HEK293 (cell line): ENCODE results near the gene HMX1.

ENCODE experiments used
- CTCF ChIA-PET: fragments of 350-600 bp; formaldehyde crosslinking; extraction: SDS; loops from one replicate; lab custom pipeline; 2021; ENCODE audit warnings: antibody characterized with exemption; lab: Yijun Ruan, JAX
- POLR2A ChIA-PET: fragments of 300-600 bp; formaldehyde crosslinking; extraction: SDS; loops from one replicate; lab custom pipeline; 2020; ENCODE audit warnings: antibody characterized with exemption, inconsistent platforms; lab: Yijun Ruan, JAX
- H3K27ac ChIP-seq: fragments of 200-500 bp; sonication (Bioruptor generic); 2 replicates; pipeline ENCODE4 v1.5.1; 2014; ENCODE audit warnings: low read depth, low read length, control low read depth, inconsistent platforms; ENCODE audit errors: extremely low read depth
- H3K36me3 ChIP-seq, 2 experiments: fragments of 200-500 bp in 1 of 2; sonication (Bioruptor generic) in 1 of 2; 1 replicate in 1 of 2; 2 replicates in 1 of 2; pipeline ENCODE4 v1.5.1; 2014 to 2017; ENCODE audit warnings: inconsistent platforms in 2 of 2, low read length in 2 of 2; ENCODE audit not compliant: control insufficient read depth in 2 of 2, insufficient read depth in 1 of 2
- H3K4me1 ChIP-seq: fragments of 200-500 bp; sonication (Bioruptor generic); 2 replicates; pipeline ENCODE4 v1.5.1; 2014; ENCODE audit warnings: mild to moderate bottlenecking, low read length, inconsistent platforms; ENCODE audit not compliant: control insufficient read depth, insufficient read depth
- H3K4me3 ChIP-seq: 2 replicates; pipeline ENCODE4 v1.5.1; 2011; ENCODE audit warnings: low read depth, mild to moderate bottlenecking, control low read depth, low read length, moderate library complexity
- H3K9me3 ChIP-seq: fragments of 200-500 bp; sonication (Bioruptor generic); 2 replicates; pipeline ENCODE4 v1.5.1; 2014; ENCODE audit warnings: low read depth, low read length, inconsistent platforms; ENCODE audit not compliant: control insufficient read depth, insufficient read depth
- GLI4 ChIP-seq: fragments of 450-650 bp; formaldehyde crosslinking; IDR thresholded peaks from 2 replicates; pipeline ENCODE4 v1.5.1; 2016; ENCODE audit warnings: missing biosample characterization, missing genetic modification characterization
- KLF9 ChIP-seq: fragments of 450-650 bp; formaldehyde crosslinking; IDR thresholded peaks from 2 replicates; pipeline ENCODE4 v1.5.1; 2016; ENCODE audit warnings: missing biosample characterization, missing genetic modification characterization, low read depth
- PRDM1 ChIP-seq: fragments of 450-650 bp; formaldehyde crosslinking; IDR thresholded peaks from 2 replicates; pipeline ENCODE4; 2016; ENCODE audit warnings: missing biosample characterization, missing genetic modification characterization
- SALL2 ChIP-seq: fragments of 450-650 bp; formaldehyde crosslinking; IDR thresholded peaks from 2 replicates; pipeline ENCODE4 v1.5.0; 2017; ENCODE audit warnings: missing biosample characterization, mild to moderate bottlenecking, missing genetic modification characterization, borderline replicate concordance
- SP2 ChIP-seq: fragments of 450-650 bp; formaldehyde crosslinking; IDR thresholded peaks from 2 replicates; pipeline ENCODE4 v1.5.1; 2016; ENCODE audit warnings: missing biosample characterization, missing genetic modification characterization
- ZBTB21 ChIP-seq: fragments of 450-650 bp; formaldehyde crosslinking; IDR thresholded peaks from 2 replicates; pipeline ENCODE4 v1.5.1; 2017; ENCODE audit warnings: missing biosample characterization, missing genetic modification characterization
- ZIC2 ChIP-seq: fragments of 450-650 bp; formaldehyde crosslinking; IDR thresholded peaks from 2 replicates; pipeline ENCODE4 v1.5.1; 2016; ENCODE audit warnings: missing biosample characterization, missing genetic modification characterization
- ZNF174 ChIP-seq: fragments of 450-650 bp; formaldehyde crosslinking; IDR thresholded peaks from 2 replicates; pipeline ENCODE4 v1.5.0; 2017; ENCODE audit warnings: missing biosample characterization, mild to moderate bottlenecking, missing genetic modification characterization
- ZNF19 ChIP-seq: fragments of 450-650 bp; formaldehyde crosslinking; IDR thresholded peaks from 2 replicates; pipeline ENCODE4; 2016; ENCODE audit warnings: missing biosample characterization, missing genetic modification characterization, low read depth
- ZNF211 ChIP-seq: fragments of 450-650 bp; formaldehyde crosslinking; IDR thresholded peaks from 2 replicates; pipeline ENCODE4 v1.5.1; 2016; ENCODE audit warnings: low read depth, missing biosample characterization, missing genetic modification characterization
- ZNF23 ChIP-seq: fragments of 450-650 bp; formaldehyde crosslinking; IDR thresholded peaks from 2 replicates; pipeline ENCODE4 v1.5.1; 2016; ENCODE audit warnings: missing biosample characterization, missing genetic modification characterization, borderline replicate concordance
- ZNF341 ChIP-seq: fragments of 450-650 bp; formaldehyde crosslinking; IDR thresholded peaks from 2 replicates; pipeline ENCODE4; 2016; ENCODE audit warnings: low read depth, missing biosample characterization, missing genetic modification characterization
- ZNF366 ChIP-seq: fragments of 450-650 bp; formaldehyde crosslinking; conservative IDR thresholded peaks from 2 replicates; pipeline ENCODE4 v1.5.1; 2016; ENCODE audit warnings: missing biosample characterization, missing genetic modification characterization
- ZNF433 ChIP-seq: fragments of 450-650 bp; formaldehyde crosslinking; IDR thresholded peaks from 2 replicates; pipeline ENCODE4 v1.5.1; 2016; ENCODE audit warnings: missing biosample characterization, missing genetic modification characterization, low read depth
- ZNF529 ChIP-seq: fragments of 450-650 bp; formaldehyde crosslinking; IDR thresholded peaks from 2 replicates; pipeline ENCODE4 v1.5.1; 2017; ENCODE audit warnings: missing genetic modification characterization, missing biosample characterization; ENCODE audit not compliant: insufficient replicate concordance
- ZNF548 ChIP-seq: fragments of 450-650 bp; formaldehyde crosslinking; IDR thresholded peaks from 2 replicates; pipeline ENCODE4 v1.5.1; 2016; ENCODE audit warnings: missing biosample characterization, missing genetic modification characterization
- ZNF560 ChIP-seq: fragments of 450-650 bp; formaldehyde crosslinking; IDR thresholded peaks from 2 replicates; pipeline ENCODE4 v1.5.1; 2017; ENCODE audit warnings: missing biosample characterization, missing genetic modification characterization, borderline replicate concordance
- ZNF561 ChIP-seq: fragments of 450-650 bp; IDR thresholded peaks from 2 replicates; pipeline ENCODE4 v1.5.1; 2018; ENCODE audit warnings: missing biosample characterization, missing genetic modification characterization, borderline replicate concordance
- ZNF660 ChIP-seq: fragments of 450-650 bp; IDR thresholded peaks from 2 replicates; pipeline ENCODE4 v1.5.1; 2018; ENCODE audit warnings: missing biosample characterization, mild to moderate bottlenecking, missing genetic modification characterization
- TF ChIP-seq, protein P1 (sequence below): IDR thresholded peaks from 2 replicates; pipeline ENCODE4 v1.6.1; 2011; ENCODE audit warnings: mild to moderate bottlenecking, low read depth, low read length, borderline replicate concordance
- TF ChIP-seq, protein P2 (sequence below): fragments of 450-650 bp; formaldehyde crosslinking; IDR thresholded peaks from 2 replicates; pipeline ENCODE4 v1.5.1; 2016; ENCODE audit warnings: missing biosample characterization, missing genetic modification characterization
- TF ChIP-seq, protein P3 (sequence below): fragments of 450-650 bp; formaldehyde crosslinking; conservative IDR thresholded peaks from 2 replicates; pipeline ENCODE4 v1.5.1; 2016; ENCODE audit warnings: low read depth, missing biosample characterization, missing genetic modification characterization
- TF ChIP-seq, protein P4 (sequence below): fragments of 450-650 bp; formaldehyde crosslinking; IDR thresholded peaks from 2 replicates; pipeline ENCODE4 v1.5.1; 2017; ENCODE audit warnings: missing biosample characterization, missing genetic modification characterization
- TF ChIP-seq, protein P5 (sequence below): fragments of 450-650 bp; formaldehyde crosslinking; IDR thresholded peaks from 2 replicates; pipeline ENCODE4 v1.5.1; 2016; ENCODE audit warnings: missing biosample characterization, missing genetic modification characterization

The HMX1 gene

DNA sequence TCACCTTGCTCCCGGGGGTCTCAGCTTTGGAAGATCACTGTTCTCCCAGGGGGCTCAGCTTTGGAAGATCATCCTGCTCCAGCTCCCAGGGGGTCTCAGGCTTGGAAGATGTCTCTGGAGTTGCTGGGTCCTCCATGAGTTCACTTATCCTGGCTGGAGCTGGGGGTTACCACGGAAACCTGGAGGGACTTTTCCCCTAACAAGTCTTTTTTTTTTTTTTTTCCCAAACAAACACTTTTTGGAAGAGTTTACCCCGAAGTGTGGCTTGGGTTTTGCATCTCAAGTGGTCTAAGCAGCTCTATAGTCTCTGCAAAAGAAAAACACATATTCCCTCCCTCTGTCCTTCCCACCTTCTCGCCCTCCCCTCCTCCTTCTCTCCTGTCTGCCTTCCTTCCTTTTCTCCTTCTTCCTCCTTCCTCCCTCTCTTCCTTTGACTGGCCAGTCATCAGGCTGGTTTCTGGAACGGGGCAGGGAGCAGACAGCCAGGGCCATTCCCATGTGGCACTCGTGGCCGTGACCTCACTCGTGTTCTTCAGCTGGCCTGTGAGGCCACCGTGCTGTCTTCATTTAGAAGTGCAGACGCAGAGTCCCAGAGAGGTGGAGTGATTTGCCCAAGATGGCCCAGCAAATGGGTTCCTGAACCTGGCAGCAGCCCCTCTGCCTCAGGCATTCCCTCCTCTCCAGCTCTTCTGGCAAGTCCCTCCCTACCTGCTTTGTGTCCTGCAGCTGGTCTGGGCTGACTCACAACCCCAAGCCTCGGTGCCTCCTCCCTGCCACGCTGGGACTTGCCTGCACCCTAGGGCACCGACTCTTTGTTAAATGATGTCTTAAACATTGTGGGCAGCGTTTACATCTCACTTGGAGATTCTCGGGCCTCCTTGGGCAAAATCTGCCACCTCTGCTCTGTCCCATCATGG lies 25.9 kb upstream of the HMX1 start:
- POLR2A ChIA-PET = interaction anchor here (0.6 kb wide), 2 partner anchors 27 to 190 kb away, joined by 3 read pairs; no protein-coding TSS in a partner anchor
- Histone ChIP-seq H3K9me3 (no peaks in the 10 kb centered on the region), H3K36me3 (no peaks in the 10 kb centered on the region), H3K27ac (no peak overlapping the region), H3K4me1 (no peaks in the 10 kb centered on the region), H3K4me3 (no peak overlapping the region)
- TF ChIP-seq ZNF560 (tag by site-specific recombination) (no peak), ZBTB21 (no peak), ZNF366 (tag by site-specific recombination) (0 out of 2 replicates have a peak, but pooled peaks have one; percentile 24), ZNF341 (tag by site-specific recombination) (peak; percentile 50), ZIC2 (tag by site-specific recombination) (peak; percentile 38; the same call in 1 of the 2 replicates), PRDM1 (no peak), SP2 (no peak), ZNF660 (no peak), ZNF529 (no peak), ZNF19 (no peak)
- TF ChIP-seq, protein P1, sequence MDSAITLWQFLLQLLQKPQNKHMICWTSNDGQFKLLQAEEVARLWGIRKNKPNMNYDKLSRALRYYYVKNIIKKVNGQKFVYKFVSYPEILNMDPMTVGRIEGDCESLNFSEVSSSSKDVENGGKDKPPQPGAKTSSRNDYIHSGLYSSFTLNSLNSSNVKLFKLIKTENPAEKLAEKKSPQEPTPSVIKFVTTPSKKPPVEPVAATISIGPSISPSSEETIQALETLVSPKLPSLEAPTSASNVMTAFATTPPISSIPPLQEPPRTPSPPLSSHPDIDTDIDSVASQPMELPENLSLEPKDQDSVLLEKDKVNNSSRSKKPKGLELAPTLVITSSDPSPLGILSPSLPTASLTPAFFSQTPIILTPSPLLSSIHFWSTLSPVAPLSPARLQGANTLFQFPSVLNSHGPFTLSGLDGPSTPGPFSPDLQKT = no peak
- CTCF ChIA-PET = no interaction called here

DNA sequence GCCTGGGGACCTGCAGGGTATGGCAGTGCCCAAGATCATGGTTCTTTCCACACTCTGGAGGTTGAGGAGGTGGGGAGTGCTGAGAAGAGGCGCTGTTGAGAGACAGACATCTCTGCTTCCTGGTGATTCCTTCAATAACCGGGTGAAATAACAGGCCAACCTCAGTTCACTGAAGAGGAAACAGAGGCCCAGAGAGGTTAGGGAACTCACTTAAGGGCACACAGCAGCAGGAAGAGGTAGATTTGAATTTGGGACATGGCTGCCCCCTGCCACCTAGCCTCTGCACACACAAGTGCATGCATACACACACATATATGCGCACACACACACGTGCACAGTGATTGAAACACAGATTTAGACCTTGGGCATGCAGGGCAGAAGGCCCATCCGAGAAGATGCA lies 24.9 kb upstream of the HMX1 start:
- Histone ChIP-seq H3K27ac (no peak overlapping the region), H3K9me3 (no peaks in the 10 kb centered on the region), H3K36me3 (no peaks in the 10 kb centered on the region), H3K4me1 (no peaks in the 10 kb centered on the region), H3K4me3 (no peak overlapping the region)
- ChIA-PET CTCF (no interaction called here), POLR2A (no interaction called here)
- TF ChIP-seq, protein P2, sequence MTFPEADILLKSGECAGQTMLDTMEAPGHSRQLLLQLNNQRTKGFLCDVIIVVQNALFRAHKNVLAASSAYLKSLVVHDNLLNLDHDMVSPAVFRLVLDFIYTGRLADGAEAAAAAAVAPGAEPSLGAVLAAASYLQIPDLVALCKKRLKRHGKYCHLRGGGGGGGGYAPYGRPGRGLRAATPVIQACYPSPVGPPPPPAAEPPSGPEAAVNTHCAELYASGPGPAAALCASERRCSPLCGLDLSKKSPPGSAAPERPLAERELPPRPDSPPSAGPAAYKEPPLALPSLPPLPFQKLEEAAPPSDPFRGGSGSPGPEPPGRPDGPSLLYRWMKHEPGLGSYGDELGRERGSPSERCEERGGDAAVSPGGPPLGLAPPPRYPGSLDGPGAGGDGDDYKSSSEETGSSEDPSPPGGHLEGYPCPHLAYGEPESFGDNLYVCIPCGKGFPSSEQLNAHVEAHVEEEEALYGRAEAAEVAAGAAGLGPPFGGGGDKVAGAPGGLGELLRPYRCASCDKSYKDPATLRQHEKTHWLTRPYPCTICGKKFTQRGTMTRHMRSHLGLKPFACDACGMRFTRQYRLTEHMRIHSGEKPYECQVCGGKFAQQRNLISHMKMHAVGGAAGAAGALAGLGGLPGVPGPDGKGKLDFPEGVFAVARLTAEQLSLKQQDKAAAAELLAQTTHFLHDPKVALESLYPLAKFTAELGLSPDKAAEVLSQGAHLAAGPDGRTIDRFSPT (tag by site-specific recombination) = no peak
- TF ChIP-seq, protein P3, sequence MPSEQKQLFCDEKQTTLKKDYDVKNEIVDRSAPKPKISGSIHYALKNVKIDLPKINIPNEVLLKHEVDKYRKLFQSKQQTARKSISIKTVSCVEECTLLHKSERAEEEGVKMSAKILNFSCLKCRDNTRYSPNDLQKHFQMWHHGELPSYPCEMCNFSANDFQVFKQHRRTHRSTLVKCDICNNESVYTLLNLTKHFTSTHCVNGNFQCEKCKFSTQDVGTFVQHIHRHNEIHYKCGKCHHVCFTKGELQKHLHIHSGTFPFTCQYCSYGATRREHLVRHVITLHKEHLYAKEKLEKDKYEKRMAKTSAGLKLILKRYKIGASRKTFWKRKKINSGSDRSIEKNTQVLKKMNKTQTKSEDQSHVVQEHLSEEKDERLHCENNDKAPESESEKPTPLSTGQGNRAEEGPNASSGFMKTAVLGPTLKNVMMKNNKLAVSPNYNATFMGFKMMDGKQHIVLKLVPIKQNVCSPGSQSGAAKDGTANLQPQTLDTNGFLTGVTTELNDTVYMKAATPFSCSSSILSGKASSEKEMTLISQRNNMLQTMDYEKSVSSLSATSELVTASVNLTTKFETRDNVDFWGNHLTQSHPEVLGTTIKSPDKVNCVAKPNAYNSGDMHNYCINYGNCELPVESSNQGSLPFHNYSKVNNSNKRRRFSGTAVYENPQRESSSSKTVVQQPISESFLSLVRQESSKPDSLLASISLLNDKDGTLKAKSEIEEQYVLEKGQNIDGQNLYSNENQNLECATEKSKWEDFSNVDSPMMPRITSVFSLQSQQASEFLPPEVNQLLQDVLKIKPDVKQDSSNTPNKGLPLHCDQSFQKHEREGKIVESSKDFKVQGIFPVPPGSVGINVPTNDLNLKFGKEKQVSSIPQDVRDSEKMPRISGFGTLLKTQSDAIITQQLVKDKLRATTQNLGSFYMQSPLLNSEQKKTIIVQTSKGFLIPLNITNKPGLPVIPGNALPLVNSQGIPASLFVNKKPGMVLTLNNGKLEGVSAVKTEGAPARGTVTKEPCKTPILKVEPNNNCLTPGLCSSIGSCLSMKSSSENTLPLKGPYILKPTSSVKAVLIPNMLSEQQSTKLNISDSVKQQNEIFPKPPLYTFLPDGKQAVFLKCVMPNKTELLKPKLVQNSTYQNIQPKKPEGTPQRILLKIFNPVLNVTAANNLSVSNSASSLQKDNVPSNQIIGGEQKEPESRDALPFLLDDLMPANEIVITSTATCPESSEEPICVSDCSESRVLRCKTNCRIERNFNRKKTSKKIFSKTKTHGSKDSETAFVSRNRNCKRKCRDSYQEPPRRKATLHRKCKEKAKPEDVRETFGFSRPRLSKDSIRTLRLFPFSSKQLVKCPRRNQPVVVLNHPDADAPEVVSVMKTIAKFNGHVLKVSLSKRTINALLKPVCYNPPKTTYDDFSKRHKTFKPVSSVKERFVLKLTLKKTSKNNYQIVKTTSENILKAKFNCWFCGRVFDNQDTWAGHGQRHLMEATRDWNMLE = no peak
- no peak for TF ChIP-seq SP2
- TF ChIP-seq, protein P4, sequence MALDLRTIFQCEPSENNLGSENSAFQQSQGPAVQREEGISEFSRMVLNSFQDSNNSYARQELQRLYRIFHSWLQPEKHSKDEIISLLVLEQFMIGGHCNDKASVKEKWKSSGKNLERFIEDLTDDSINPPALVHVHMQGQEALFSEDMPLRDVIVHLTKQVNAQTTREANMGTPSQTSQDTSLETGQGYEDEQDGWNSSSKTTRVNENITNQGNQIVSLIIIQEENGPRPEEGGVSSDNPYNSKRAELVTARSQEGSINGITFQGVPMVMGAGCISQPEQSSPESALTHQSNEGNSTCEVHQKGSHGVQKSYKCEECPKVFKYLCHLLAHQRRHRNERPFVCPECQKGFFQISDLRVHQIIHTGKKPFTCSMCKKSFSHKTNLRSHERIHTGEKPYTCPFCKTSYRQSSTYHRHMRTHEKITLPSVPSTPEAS = no peak
- no peak for TF ChIP-seq KLF9 (tag by site-specific recombination)
- no peak for TF ChIP-seq ZNF211 (tag by site-specific recombination)
- TF ChIP-seq ZNF561 (tag by site-specific recombination) = no peak
- TF ChIP-seq GLI4 = no peak
- TF ChIP-seq ZNF433 (tag by site-specific recombination) = no peak
- TF ChIP-seq ZNF23 (tag by site-specific recombination) = no peak
- TF ChIP-seq ZNF548 (tag by site-specific recombination) = no peak
- TF ChIP-seq, protein P5, sequence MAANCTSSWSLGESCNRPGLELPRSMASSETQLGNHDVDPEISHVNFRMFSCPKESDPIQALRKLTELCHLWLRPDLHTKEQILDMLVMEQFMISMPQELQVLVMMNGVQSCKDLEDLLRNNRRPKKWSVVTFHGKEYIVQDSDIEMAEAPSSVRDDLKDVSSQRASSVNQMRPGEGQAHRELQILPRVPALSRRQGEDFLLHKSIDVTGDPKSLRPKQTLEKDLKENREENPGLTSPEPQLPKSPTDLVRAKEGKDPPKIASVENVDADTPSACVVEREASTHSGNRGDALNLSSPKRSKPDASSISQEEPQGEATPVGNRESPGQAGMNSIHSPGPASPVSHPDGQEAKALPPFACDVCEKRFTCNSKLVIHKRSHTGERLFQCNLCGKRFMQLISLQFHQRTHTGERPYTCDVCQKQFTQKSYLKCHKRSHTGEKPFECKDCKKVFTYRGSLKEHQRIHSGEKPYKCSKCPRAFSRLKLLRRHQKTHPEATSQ (tag by site-specific recombination) = no peak
- TF ChIP-seq SALL2 (tag by site-specific recombination) = no peak
- no peak for TF ChIP-seq ZNF174 (tag by site-specific recombination)
